Umbilical cord (tissue), 2 donors: Measurements from ENCODE around the gene ZNF814. TPM values are rescaled to one million over a fixed set of nuclear protein-coding genes. Genes with fewer than 3 reads are reported as not detected.
"Not testable (repeated sequence)": the region's sequence is repeated elsewhere in the genome, so short reads cannot be mapped to it uniquely, and the experiment has no call there.

Experiments used
- DNase-seq: peaks from one replicate; pipeline ENCODE4 v3.0.0-alpha.2; 2015; ENCODE audit warnings: low spot score
- total RNA-seq: library from RNA; depleted of rRNA; stranded (reverse); fragments of >200 nt; gene quantifications from one replicate; pipeline ENCODE4 v1.2.3, GENCODE V29; 2014; ENCODE audit warnings: low replicate concordance; ENCODE audit not compliant: insufficient read depth

The ZNF814 gene
- 20.0 TPM for total RNA-seq

GRCh38 chr19:57888560-57889231 lies at the start of gene ZNF814:
Gene ZNF814, minus strand, starts transcription at chr19:57889037. Its CDS starts 235 bp downstream, at chr19:57888802.
- DNase-seq = peak; percentile 88

DNA sequence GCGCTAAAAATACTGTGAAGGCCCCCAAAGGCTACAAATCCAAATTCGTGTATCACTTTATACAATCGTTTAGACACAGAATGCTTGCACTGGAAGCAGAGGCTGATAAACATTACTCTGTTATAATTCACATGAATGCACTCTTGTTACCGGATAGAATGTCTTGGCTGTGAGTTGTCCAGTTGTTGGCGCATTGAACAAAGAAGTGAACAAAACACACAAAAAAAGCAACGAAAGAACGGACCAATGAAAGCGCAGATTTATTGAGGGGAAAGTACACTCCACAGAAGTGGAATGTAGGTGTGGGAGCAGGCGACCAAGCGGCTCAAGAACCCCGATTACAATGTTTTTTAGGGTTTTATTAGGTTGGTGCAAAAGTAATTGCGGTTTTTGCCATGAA lies 46.9 kb upstream of the ZNF814 start:
- DNase-seq = no peak

GRCh38 chr19:57934820-57935665 lies 46.2 kb upstream of the ZNF814 start, which contains the start of gene ZNF418:
Gene ZNF418, minus strand, starts transcription at chr19:57935402. Its CDS starts 1,580 bp downstream, at chr19:57933822.
- peak; percentile 93 for DNase-seq

GRCh38 chr19:57927587-57927986 lies 38.8 kb upstream of the ZNF814 start:
- no peak for DNase-seq

- DNase-seq = peak; percentile 99
These were observed 27.5 kb upstream of the ZNF814 start, which contains the start of gene ZNF417 for GRCh38 chr19:57916168-57916995. Gene ZNF417, minus strand, starts transcription at chr19:57916592. Its CDS starts 181 bp downstream, at chr19:57916411.

- DNase-seq = no peak
These were observed 25.7 kb upstream of the ZNF814 start for GRCh38 chr19:57914531-57914930.

DNA sequence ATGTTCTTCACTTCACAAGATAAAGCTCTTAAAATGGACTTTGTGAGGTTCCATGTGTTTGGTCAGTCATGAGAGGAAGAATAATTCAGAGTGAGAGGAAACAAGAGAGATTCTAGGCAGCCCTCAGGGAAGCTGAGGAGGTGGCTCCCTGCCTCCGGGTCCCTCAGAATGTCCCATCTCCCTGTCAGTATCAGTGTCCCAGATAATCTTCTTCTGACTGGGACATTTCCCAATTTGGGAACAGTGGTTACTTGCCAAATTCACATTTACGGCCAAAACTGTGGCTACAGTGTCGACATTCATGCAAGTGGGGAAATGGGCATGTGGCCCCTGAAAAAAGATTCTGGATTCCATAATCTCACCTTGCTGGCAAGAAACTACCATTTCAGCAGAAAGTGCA lies 18.6 kb upstream of the ZNF814 start:
- no peak for DNase-seq

- no peak for DNase-seq
These were observed 16.4 kb upstream of the ZNF814 start for GRCh38 chr19:57905258-57905657.

- DNase-seq = no peak
These were observed 14.9 kb upstream of the ZNF814 start for GRCh38 chr19:57903618-57904184.

- DNase-seq = peak; percentile 90
These were observed 11.5 kb upstream of the ZNF814 start for GRCh38 chr19:57900311-57900710.

DNA sequence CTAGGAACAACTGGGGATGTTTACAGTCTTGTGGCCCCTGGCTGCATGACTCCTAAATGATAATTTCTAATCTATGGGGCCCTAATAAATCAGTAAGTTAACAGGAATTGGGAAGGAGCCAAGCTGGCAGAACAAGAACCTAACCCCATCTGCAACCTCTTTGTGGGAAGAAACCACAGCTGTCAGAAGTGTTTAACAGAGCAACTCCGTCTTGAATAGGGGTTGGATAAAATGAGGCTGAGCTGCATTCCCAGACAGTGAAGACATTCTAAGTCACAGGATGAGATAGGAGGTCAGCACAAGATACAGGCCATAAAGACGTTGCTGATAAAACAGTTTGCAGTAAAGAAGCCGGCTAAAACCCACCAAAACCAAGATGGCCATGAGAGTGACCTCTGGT lies 1.9 kb upstream of the ZNF814 start:
- DNase-seq = peak; percentile 84

DNA sequence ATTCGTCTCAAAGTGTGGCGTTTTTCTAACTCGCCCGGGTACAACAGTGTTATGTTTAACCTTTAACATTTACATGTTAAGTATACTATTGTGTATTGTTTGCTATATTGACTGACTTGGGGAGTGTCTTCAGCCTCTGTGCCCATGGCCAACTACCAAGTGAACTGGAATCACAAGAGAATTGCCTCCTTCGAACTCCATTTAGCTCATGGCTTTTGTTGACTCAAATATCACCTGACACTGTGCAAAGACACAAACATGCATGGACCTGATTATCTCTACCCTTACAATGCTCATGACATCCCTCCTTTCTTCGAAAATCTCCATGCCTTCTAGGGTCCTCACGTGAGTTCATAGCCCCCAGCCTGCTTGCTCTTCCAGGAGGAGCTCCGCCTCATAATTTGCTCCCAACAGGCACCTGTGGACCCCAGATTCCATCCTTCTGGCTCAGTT lies 704 bp downstream of the ZNF814 start:
- DNase-seq = no peak

GRCh38 chr19:57887195-57887941 lies 1.5 kb downstream of the ZNF814 start:
- DNase-seq = peak; percentile 44

DNA sequence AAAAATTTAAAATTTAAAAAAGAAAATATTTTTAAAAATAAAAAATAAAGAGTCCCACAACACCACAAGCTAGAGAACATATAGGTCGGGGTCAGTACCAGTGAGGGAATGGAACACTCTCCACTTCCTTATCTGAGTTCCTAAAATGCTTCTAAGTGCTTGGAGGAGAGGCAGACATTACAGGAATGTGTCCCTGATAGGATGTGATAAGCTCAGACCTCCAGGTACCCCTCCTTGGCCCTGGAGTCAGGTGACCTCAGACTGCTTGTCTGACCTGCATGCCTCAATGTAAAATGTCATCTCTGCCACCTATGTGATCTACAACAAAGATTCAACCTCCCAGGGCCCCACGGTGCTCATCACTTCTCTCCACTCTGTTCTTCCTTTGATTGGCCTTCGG lies 2.8 kb downstream of the ZNF814 start:
- DNase-seq = no peak

DNA sequence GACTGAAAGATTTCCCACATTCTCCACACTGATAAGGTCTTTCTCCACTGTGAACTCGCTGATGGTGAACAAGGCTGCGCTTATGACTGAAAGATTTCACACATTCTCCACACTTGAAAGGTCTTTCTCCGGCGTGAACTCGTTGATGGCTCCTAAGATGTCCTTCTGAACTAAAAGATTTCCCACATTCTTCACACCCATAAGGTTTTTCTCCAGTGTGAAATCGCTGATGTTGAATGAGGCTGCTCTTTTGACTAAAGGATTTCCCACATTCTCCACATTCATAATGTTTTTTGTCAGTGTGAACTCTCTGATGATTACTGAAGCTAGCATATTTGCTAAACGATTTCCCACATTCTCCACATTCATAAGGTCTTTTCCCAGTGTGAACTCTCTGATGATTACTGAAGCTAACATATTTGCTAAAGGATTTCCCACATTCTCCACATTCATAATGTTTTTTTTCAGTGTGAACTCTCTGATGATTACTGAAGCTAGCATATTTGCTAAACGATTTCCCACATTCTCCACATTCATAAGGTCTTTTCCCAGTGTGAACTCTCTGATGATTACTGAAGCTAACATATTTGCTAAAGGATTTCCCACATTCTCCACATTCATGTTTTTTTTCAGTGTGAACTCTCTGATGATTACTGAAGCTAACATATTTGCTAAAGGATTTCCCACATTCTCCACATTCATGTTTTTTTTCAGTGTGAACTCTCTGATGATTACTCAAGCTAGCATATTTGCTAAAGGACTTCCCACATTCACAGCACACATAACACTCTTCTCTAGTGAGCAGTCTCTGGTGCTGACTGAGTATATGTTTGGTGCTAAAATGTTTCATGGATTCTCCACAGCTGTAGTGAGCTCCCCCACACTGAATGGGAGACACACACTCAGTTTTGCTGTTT lies 14.7 kb downstream of the ZNF814 start:
- DNase-seq = not testable (repeated sequence)

DNA sequence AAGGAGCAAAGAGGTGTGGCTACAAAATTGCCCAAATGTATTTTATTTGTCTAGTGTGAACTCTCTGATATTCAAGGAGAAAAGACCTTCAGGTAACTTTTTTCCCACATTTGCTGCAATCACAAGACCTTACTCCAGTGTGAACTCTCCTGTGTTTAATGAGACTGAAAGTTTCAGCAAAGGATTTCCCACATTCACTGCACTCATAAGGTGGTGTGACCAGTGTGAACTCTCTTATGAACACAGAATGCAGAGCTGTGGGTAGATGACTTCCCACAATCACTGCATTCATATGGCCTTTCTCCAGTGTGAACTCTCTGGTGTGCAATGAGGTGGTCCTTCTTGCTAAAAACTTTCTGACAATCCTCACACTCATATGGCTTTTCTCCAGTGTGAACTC lies 16.4 kb downstream of the ZNF814 start:
- no peak for DNase-seq

DNA sequence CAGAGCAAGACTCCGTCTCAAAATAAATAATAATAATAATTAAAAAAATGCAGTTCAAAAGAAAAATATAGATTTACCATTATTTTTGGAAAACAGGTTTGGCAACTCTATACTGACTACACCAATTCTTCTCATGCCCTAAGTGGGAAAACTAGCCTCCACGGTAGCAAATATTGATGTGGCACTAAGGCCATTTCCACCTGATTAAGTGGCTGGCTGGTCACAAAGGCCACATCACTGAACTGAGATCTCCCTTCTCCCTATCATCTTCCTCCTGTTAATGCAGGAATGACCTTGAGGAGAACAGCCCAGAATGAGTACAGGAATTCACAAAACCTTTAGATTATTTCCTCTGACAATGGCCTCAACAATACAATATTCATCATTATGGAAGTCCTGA lies 18.6 kb downstream of the ZNF814 start:
- no peak for DNase-seq

DNA sequence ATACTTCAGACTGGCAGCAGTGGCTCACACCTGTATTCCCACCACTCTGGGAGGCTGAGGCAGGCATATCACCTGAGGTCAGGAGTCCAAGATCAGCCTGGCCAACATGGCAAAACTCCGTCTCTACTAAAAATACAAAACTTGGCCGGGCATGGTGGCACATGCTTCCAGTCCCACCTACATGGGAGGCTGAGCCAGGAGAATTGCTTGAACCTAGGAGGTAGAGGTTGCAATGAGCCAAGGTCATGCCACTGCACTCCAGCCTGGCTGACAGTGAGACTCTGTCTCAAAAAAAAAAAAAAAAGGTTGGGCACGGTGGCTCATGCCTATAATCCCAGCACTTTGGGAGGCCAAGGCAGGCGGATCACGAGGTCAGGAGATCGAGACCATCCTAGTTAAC lies 19.2 kb downstream of the ZNF814 start:
- not testable (repeated sequence) for DNase-seq

GRCh38 chr19:57867868-57868492 lies 20.9 kb downstream of the ZNF814 start:
- no peak for DNase-seq
